HepG2 (cell line): ENCODE results near the gene KRTAP9-2. TPM values are rescaled to one million over a fixed set of nuclear protein-coding genes. Genes with fewer than 3 reads are reported as not detected.

Experiments used
- ATAC-seq: fragments of 200-7000 bp; cut with Tn5 transposase; 3 replicates; pipeline ENCODE4 v1.9.1; 2020; ENCODE audit warnings: mild to moderate bottlenecking, moderate library complexity
- BruUV-seq: library from RNA; stranded (reverse); fragments of 400-500 nt; replicated peaks from 2 replicates; lab custom pipeline; 2021; lab: Mats Ljungman, UMichigan
- CTCF ChIA-PET: fragments of 300-600 bp; formaldehyde crosslinking; extraction: SDS; loops from one replicate; lab custom pipeline; 2021; ENCODE audit warnings: low total read pairs, inconsistent platforms, low intra/inter-chr PET ratio; lab: Yijun Ruan, JAX
- POLR2A ChIA-PET: fragments of 350-600 bp; sonication (Branson Sonifier 250); formaldehyde crosslinking; loops from one replicate; lab custom pipeline; 2020; ENCODE audit warnings: antibody characterized with exemption, inconsistent platforms; lab: Yijun Ruan, JAX
- DNase-seq: peaks from one replicate; pipeline ENCODE4 v3.0.0-alpha.2; 2015; ENCODE audit warnings: low spot score
- FAIRE-seq: peaks from 3 replicates; lab custom pipeline; 2011; peaks lifted over from hg19 to GRCh38; lab: Jason Lieb, UNC
- H2AFZ ChIP-seq: one replicate; pipeline ENCODE4 v1.6.1; 2011; ENCODE audit warnings: low read length, inconsistent platforms
- H3K27ac ChIP-seq: fragments of 300-600 bp; 3 replicates; pipeline ENCODE4 v1.8.0; 2011; ENCODE audit warnings: mixed run types, mild to moderate bottlenecking, mixed read lengths, low read length, inconsistent platforms; ENCODE audit not compliant: insufficient read depth; ENCODE audit errors: extremely low read length
- H3K27me3 ChIP-seq, 2 experiments: fragments of 200-600 bp in 1 of 2; 2 replicates in 1 of 2; 3 replicates in 1 of 2; pipeline versions ENCODE4 v1.6.0 to v1.8.0; 2011; ENCODE audit warnings: low read length in 2 of 2, mild to moderate bottlenecking in 2 of 2, moderate library complexity in 2 of 2, inconsistent platforms in 1 of 2; ENCODE audit not compliant: insufficient read depth in 2 of 2, control insufficient read depth in 1 of 2
- H3K36me3 ChIP-seq, 2 experiments: fragments of 200-600 bp in 1 of 2; replicated peaks in 1 of 2; 2 replicates in 1 of 2; 3 replicates in 1 of 2; pipeline versions ENCODE4 v1.5.1 to v1.8.0; 2011; ENCODE audit warnings: low read length in 2 of 2, inconsistent platforms in 1 of 2; ENCODE audit not compliant: insufficient read depth in 2 of 2, control insufficient read depth in 1 of 2
- H3K4me1 ChIP-seq: 2 replicates; pipeline ENCODE4 v1.5.1; 2012; ENCODE audit warnings: low read length, inconsistent platforms; ENCODE audit not compliant: insufficient read depth
- H3K4me2 ChIP-seq: 2 replicates; pipeline ENCODE4 v1.6.0; 2011; ENCODE audit warnings: low read depth, low read length, inconsistent platforms
- H3K4me3 ChIP-seq, 3 experiments: fragments of 200-600 bp in 1 of 3; sonication (generic), shearing (Covaris generic) in 1 of 3; replicated peaks in 1 of 3; 2 replicates each; pipeline ENCODE4 v1.5.1; 2011 to 2016; ENCODE audit warnings: low read length in 3 of 3, inconsistent platforms in 2 of 3, low read depth in 2 of 3, mild to moderate bottlenecking in 2 of 3, control low read depth in 1 of 3, mixed read lengths in 1 of 3; ENCODE audit not compliant: insufficient read depth in 1 of 3
- H3K79me2 ChIP-seq: one replicate; pipeline ENCODE4 v1.6.1; 2011; ENCODE audit warnings: low read length, inconsistent platforms; ENCODE audit not compliant: insufficient read depth
- H3K9ac ChIP-seq: 2 replicates; pipeline ENCODE4 v1.6.0; 2011; ENCODE audit warnings: mild to moderate bottlenecking, low read depth, low read length, inconsistent platforms; ENCODE audit not compliant: insufficient read depth
- H3K9me3 ChIP-seq: 2 replicates; pipeline ENCODE4 v1.5.1; 2012; ENCODE audit warnings: mild to moderate bottlenecking, low read length
- H4K20me1 ChIP-seq: 2 replicates; pipeline ENCODE4 v1.6.0; 2011; ENCODE audit warnings: inconsistent platforms, mild to moderate bottlenecking, low read length, moderate library complexity; ENCODE audit not compliant: insufficient read depth
- CAMTA2 ChIP-seq: sonication (generic); formaldehyde crosslinking; IDR thresholded peaks from 2 replicates; pipeline ENCODE4 v1.4.0; 2020; ENCODE audit warnings: mild to moderate bottlenecking, missing genetic modification reagents, borderline replicate concordance
- FOXM1 ChIP-seq: sonication (generic); formaldehyde crosslinking; IDR thresholded peaks from 2 replicates; pipeline ENCODE4 v1.5.0; 2020; ENCODE audit warnings: missing genetic modification reagents
- IRF2 ChIP-seq: IDR thresholded peaks from 2 replicates; pipeline ENCODE4 v1.6.1; 2018; ENCODE audit warnings: missing genetic modification reagents, missing compliant biosample characterization
- MYC ChIP-seq: sonication (generic); formaldehyde crosslinking; IDR thresholded peaks from 2 replicates; pipeline ENCODE4 v1.9.0; 2021; ENCODE audit warnings: missing genetic modification reagents, borderline replicate concordance
- NR1H2 ChIP-seq: sonication (generic); formaldehyde crosslinking; IDR thresholded peaks from 2 replicates; pipeline ENCODE4 v1.8.1; 2022; ENCODE audit warnings: low read depth, missing genetic modification reagents, borderline replicate concordance
- TEAD2 ChIP-seq: sonication (generic); formaldehyde crosslinking; IDR thresholded peaks from 2 replicates; pipeline ENCODE4 v1.9.0; 2021; ENCODE audit warnings: missing genetic modification reagents
- TSC22D2 ChIP-seq: sonication (generic); formaldehyde crosslinking; IDR thresholded peaks from 2 replicates; pipeline ENCODE4 v1.5.1; 2020; ENCODE audit warnings: missing genetic modification reagents, mild to moderate bottlenecking, borderline replicate concordance
- ZBTB20 ChIP-seq: sonication (generic); formaldehyde crosslinking; IDR thresholded peaks from 2 replicates; pipeline ENCODE4 v1.8.1; 2023; ENCODE audit warnings: missing genetic modification reagents, low read depth, mild to moderate bottlenecking, borderline replicate concordance
- ZBTB7A ChIP-seq: sonication (generic); formaldehyde crosslinking; IDR thresholded peaks from 2 replicates; pipeline ENCODE4 v1.8.0; 2022; ENCODE audit warnings: mild to moderate bottlenecking, missing genetic modification reagents
- ZNF343 ChIP-seq: sonication (generic); formaldehyde crosslinking; IDR thresholded peaks from 2 replicates; pipeline ENCODE4 v1.4.0; 2020; ENCODE audit warnings: mild to moderate bottlenecking, missing genetic modification reagents
- ZNF562 ChIP-seq: sonication (generic); formaldehyde crosslinking; IDR thresholded peaks from 2 replicates; pipeline ENCODE4 v1.8.0; 2022; ENCODE audit warnings: missing genetic modification reagents, borderline replicate concordance
- ZNF605 ChIP-seq: sonication (generic); formaldehyde crosslinking; IDR thresholded peaks from 2 replicates; pipeline ENCODE4 v1.8.0; 2022; ENCODE audit warnings: mild to moderate bottlenecking, missing genetic modification reagents
- ZNF75D ChIP-seq: sonication (generic); formaldehyde crosslinking; IDR thresholded peaks from 2 replicates; pipeline ENCODE4 v1.8.1; 2023; ENCODE audit warnings: missing genetic modification reagents, mild to moderate bottlenecking, borderline replicate concordance
- WGBS: methylation state at CpG from one replicate; pipeline ENCODE4 v1.1.6; 2017; ENCODE audit warnings: low lambda C conversion rate; 5-methylcytosine and 5-hydroxymethylcytosine counted together
- in situ Hi-C: cut with HindIII; loops from 2 replicates; pipeline ENCODE4 v1.10.0; 2017; ENCODE audit warnings: low pct_unique_long_range_greater_than_20kb; ENCODE audit not compliant: extremely low pct_ligation_motif_present
- intact Hi-C: fragments of 100-400 bp; cut with micrococcal nuclease; formaldehyde crosslinking; loops from one replicate; pipeline ENCODE4 v1.10.0; 2022; ENCODE audit not compliant: unreplicated experiment
- polyA plus RNA-seq, 8 experiments: library from polyadenylated mRNA; depleted of rRNA in 3 of 8; stranded (reverse) in 7 of 8; unstranded in 1 of 8; fragments of >200 nt; fragmentation: Illumina TruSeq in 4 of 8; extraction: Trizol in 4 of 8; gene quantifications; 2 replicates each; pipeline versions ENCODE4 v1.2.1 to v1.2.3, GENCODE V29; 2011 to 2016; ENCODE audit warnings: low read depth in 4 of 8, missing spikeins in 1 of 8, mixed read lengths in 1 of 8; ENCODE audit not compliant: insufficient read depth in 1 of 8
- total RNA-seq, 5 experiments: library from RNA; depleted of rRNA; stranded (reverse); fragments of >200 nt; fragmentation: Illumina TruSeq; extraction: Trizol; gene quantifications; 2 replicates each; pipeline ENCODE4 v1.2.3, GENCODE V29; 2016; ENCODE audit warnings: low read depth in 1 of 5
- TF ChIP-seq, protein P1 (sequence below): sonication (generic); formaldehyde crosslinking; IDR thresholded peaks from 2 replicates; pipeline ENCODE4 v1.8.1; 2023; ENCODE audit warnings: mild to moderate bottlenecking, missing genetic modification reagents
- TF ChIP-seq, protein P2 (sequence below): sonication (generic); formaldehyde crosslinking; conservative IDR thresholded peaks from 2 replicates; pipeline ENCODE4 v1.4.0; 2020; ENCODE audit warnings: missing genetic modification reagents
- TF ChIP-seq, protein P3 (sequence below): sonication (generic); formaldehyde crosslinking; conservative IDR thresholded peaks from 2 replicates; pipeline ENCODE4 v1.4.0; 2020; ENCODE audit warnings: missing genetic modification reagents
- TF ChIP-seq, protein P4 (sequence below): sonication (generic); formaldehyde crosslinking; IDR thresholded peaks from 2 replicates; pipeline ENCODE4 v1.8.1; 2022; ENCODE audit warnings: low read depth, mild to moderate bottlenecking, missing genetic modification reagents

The KRTAP9-2 gene
- total and polyA plus RNA-seq, 2 of the 13 experiments (the other 11 are each of a cell fraction or from before 2014, with no cell fraction given): not detected

DNA sequence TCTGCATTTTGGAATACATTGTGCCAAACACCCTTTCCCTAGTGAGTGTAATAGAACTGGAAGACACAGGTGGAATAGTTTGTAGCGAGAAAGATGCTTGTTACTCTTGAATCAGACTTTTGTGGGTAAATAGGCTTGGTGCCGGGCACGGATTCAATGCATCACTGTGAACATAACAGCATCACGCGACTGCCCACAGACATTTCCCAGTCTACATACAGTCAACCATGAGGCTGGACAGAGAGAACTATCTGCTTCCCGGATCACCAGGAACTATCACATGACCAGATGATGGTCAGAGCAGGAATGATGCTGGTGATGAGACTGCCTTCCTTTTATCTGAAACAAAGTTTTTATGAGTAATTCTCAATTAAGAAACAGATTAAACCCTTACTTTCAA, 397 bp upstream of the KRTAP9-2 start:
- intact Hi-C loops (no loop called here), in situ Hi-C loops (no loop called here)
- no peak overlapping the region for H3K4me2 ChIP-seq
- no peaks in the 10 kb centered on the region for H3K9me3 ChIP-seq
- H3K36me3 ChIP-seq: no peaks in the 10 kb centered on the region
- H3K27me3 ChIP-seq: no peaks in the 10 kb centered on the region; a peak in 3 of 5 replicates
- CTCF ChIA-PET: no interaction called here
- POLR2A ChIA-PET: no interaction called here
- FAIRE-seq (no peak), DNase-seq (no peak), ATAC-seq (no peak)
- H4K20me1 ChIP-seq: no peaks in the 10 kb centered on the region
- no peak overlapping the region for H2AFZ ChIP-seq
- H3K9ac ChIP-seq: no peak overlapping the region
- no peak overlapping the region for H3K4me3 ChIP-seq
- no peak overlapping the region for H3K27ac ChIP-seq
- 33% methylated on average over 6 of the region's 6 CpGs for WGBS
- no TSS peak for BruUV-seq
- no peaks in the 10 kb centered on the region for H3K4me1 ChIP-seq
- H3K79me2 ChIP-seq: no peaks in the 10 kb centered on the region
- TF ChIP-seq MYC (CRISPR knock-in tag) (no peak), ZBTB20 (CRISPR knock-in tag) (no peak), NR1H2 (CRISPR knock-in tag) (no peak), ZNF605 (CRISPR knock-in tag) (no peak), FOXM1 (no peak), ZNF75D (CRISPR knock-in tag) (no peak), ZNF562 (CRISPR knock-in tag) (no peak), TEAD2 (CRISPR knock-in tag) (no peak), ZBTB7A (CRISPR knock-in tag) (no peak), TSC22D2 (CRISPR knock-in tag) (no peak), CAMTA2 (CRISPR knock-in tag) (no peak), IRF2 (CRISPR knock-in tag) (no peak), ZNF343 (CRISPR knock-in tag) (no peak)
- TF ChIP-seq, protein P1, sequence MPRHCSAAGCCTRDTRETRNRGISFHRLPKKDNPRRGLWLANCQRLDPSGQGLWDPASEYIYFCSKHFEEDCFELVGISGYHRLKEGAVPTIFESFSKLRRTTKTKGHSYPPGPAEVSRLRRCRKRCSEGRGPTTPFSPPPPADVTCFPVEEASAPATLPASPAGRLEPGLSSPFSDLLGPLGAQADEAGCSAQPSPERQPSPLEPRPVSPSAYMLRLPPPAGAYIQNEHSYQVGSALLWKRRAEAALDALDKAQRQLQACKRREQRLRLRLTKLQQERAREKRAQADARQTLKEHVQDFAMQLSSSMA (CRISPR knock-in tag): no peak
- TF ChIP-seq, protein P2, sequence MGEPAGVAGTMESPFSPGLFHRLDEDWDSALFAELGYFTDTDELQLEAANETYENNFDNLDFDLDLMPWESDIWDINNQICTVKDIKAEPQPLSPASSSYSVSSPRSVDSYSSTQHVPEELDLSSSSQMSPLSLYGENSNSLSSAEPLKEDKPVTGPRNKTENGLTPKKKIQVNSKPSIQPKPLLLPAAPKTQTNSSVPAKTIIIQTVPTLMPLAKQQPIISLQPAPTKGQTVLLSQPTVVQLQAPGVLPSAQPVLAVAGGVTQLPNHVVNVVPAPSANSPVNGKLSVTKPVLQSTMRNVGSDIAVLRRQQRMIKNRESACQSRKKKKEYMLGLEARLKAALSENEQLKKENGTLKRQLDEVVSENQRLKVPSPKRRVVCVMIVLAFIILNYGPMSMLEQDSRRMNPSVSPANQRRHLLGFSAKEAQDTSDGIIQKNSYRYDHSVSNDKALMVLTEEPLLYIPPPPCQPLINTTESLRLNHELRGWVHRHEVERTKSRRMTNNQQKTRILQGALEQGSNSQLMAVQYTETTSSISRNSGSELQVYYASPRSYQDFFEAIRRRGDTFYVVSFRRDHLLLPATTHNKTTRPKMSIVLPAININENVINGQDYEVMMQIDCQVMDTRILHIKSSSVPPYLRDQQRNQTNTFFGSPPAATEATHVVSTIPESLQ (CRISPR knock-in tag): no peak
- TF ChIP-seq, protein P3, sequence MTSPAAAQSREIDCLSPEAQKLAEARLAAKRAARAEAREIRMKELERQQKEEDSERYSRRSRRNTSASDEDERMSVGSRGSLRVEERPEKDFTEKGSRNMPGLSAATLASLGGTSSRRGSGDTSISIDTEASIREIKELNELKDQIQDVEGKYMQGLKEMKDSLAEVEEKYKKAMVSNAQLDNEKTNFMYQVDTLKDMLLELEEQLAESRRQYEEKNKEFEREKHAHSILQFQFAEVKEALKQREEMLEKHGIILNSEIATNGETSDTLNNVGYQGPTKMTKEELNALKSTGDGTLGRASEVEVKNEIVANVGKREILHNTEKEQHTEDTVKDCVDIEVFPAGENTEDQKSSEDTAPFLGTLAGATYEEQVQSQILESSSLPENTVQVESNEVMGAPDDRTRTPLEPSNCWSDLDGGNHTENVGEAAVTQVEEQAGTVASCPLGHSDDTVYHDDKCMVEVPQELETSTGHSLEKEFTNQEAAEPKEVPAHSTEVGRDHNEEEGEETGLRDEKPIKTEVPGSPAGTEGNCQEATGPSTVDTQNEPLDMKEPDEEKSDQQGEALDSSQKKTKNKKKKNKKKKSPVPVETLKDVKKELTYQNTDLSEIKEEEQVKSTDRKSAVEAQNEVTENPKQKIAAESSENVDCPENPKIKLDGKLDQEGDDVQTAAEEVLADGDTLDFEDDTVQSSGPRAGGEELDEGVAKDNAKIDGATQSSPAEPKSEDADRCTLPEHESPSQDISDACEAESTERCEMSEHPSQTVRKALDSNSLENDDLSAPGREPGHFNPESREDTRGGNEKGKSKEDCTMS (CRISPR knock-in tag): no peak
- TF ChIP-seq, protein P4, sequence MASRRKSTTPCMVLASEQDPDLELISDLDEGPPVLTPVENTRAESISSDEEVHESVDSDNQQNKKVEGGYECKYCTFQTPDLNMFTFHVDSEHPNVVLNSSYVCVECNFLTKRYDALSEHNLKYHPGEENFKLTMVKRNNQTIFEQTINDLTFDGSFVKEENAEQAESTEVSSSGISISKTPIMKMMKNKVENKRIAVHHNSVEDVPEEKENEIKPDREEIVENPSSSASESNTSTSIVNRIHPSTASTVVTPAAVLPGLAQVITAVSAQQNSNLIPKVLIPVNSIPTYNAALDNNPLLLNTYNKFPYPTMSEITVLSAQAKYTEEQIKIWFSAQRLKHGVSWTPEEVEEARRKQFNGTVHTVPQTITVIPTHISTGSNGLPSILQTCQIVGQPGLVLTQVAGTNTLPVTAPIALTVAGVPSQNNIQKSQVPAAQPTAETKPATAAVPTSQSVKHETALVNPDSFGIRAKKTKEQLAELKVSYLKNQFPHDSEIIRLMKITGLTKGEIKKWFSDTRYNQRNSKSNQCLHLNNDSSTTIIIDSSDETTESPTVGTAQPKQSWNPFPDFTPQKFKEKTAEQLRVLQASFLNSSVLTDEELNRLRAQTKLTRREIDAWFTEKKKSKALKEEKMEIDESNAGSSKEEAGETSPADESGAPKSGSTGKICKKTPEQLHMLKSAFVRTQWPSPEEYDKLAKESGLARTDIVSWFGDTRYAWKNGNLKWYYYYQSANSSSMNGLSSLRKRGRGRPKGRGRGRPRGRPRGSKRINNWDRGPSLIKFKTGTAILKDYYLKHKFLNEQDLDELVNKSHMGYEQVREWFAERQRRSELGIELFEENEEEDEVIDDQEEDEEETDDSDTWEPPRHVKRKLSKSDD (CRISPR knock-in tag): no peak
